H1 (cell line): ENCODE data around the gene NDNF. TPM values are rescaled to one million over a fixed set of nuclear protein-coding genes. Genes with fewer than 3 reads are reported as not detected.

Experiments
- CBX5 ChIP-seq: fragments of 300-800, 300-1000 bp; sonication (generic); IDR thresholded peaks from 2 replicates; pipeline ENCODE4 v1.7.1; 2016; ENCODE audit warnings: antibody characterized with exemption, low read length, low read depth
- CBX8 ChIP-seq: fragments of 300-800, 300-1000 bp; sonication (generic); IDR thresholded peaks from 2 replicates; pipeline ENCODE4 v1.7.1; 2016; ENCODE audit warnings: low read depth, low read length, borderline replicate concordance
- CHD1 ChIP-seq: IDR thresholded peaks from 2 replicates; pipeline ENCODE4 v1.6.1; 2012; ENCODE audit warnings: low read depth, low read length, improper control_type of control experiment
- CHD7 ChIP-seq: fragments of 300-600 bp; sonication (generic); IDR thresholded peaks from 2 replicates; pipeline ENCODE4 v1.7.1; 2012; ENCODE audit warnings: low read length, moderate library complexity, mild to moderate bottlenecking, inconsistent platforms; ENCODE audit not compliant: insufficient replicate concordance
- CREB1 ChIP-seq: IDR thresholded peaks from 2 replicates; pipeline ENCODE4 v1.6.1; 2012; ENCODE audit warnings: inconsistent platforms
- EGR1 ChIP-seq: IDR thresholded peaks from 2 replicates; pipeline ENCODE4 v1.6.1; 2011; ENCODE audit warnings: low read depth, low read length, borderline replicate concordance
- EZH2 ChIP-seq: fragments of 200-600 bp; sonication (generic); IDR thresholded peaks from 2 replicates; pipeline ENCODE4 v1.7.1; 2012; ENCODE audit warnings: low read depth, mild to moderate bottlenecking, moderate library complexity, low read length, inconsistent platforms; ENCODE audit not compliant: severe bottlenecking
- GTF2F1 ChIP-seq: IDR thresholded peaks from 2 replicates; pipeline ENCODE4 v1.6.1; 2012; ENCODE audit warnings: low read depth, low read length, improper control_type of control experiment, borderline replicate concordance
- KDM1A ChIP-seq: fragments of 200-600, 300-600 bp; sonication (generic); IDR thresholded peaks from 2 replicates; pipeline ENCODE4 v1.7.1; 2016; ENCODE audit warnings: mild to moderate bottlenecking, low read length, borderline replicate concordance
- KDM5A ChIP-seq: fragments of 200-600 bp; IDR thresholded peaks from 2 replicates; pipeline ENCODE4 v1.7.1; 2012; ENCODE audit warnings: mild to moderate bottlenecking, low read length, inconsistent platforms, mixed read lengths
- RBBP5 ChIP-seq: IDR thresholded peaks from 2 replicates; pipeline ENCODE4 v1.7.1; 2012; ENCODE audit warnings: low read depth, mild to moderate bottlenecking, inconsistent platforms, low read length, moderate library complexity, borderline replicate concordance
- TBP ChIP-seq: IDR thresholded peaks from 2 replicates; pipeline ENCODE4 v1.6.1; 2011; ENCODE audit warnings: low read depth, low read length, improper control_type of control experiment
- YY1 ChIP-seq: IDR thresholded peaks from 2 replicates; pipeline ENCODE4 v1.6.1; 2011; ENCODE audit warnings: low read depth, mild to moderate bottlenecking, low read length
- polyA plus RNA-seq, 7 experiments: library from polyadenylated mRNA; depleted of rRNA in 3 of 7; stranded (reverse) in 5 of 7; unstranded in 2 of 7; fragments of >200 nt in 5 of 7; fragments of 200-250 nt in 2 of 7; gene quantifications; 1 replicate in 5 of 7; 2 replicates in 1 of 7; 4 replicates in 1 of 7; pipeline versions ENCODE4 v1.2.1 to v1.2.3, GENCODE V29; 2011 to 2013; ENCODE audit warnings: missing spikeins in 2 of 7, mixed read lengths in 2 of 7
- total RNA-seq: library from RNA; stranded (reverse); fragmentation: NEBNext Ultra II Directional; extraction: Animal tissue kit (Norgen Biotek cat#: 25700); gene quantifications from 2 replicates; pipeline ENCODE4 v1.2.1, GENCODE V29; 2021

The NDNF gene
- total and polyA plus RNA-seq, 2 of the 8 experiments (the other 6 are each of a cell fraction or from before 2014, with no cell fraction given), result 0.70 to 1.6 TPM

GRCh38 chr4:121093261-121093660 is 20.9 kb upstream of the NDNF start (continued):
- TF ChIP-seq CHD7 (no peak), CREB1 (no peak), EGR1 (no peak), KDM5A (no peak), YY1 (no peak), KDM1A (no peak), TBP (no peak), CHD1 (no peak), RBBP5 (no peak), GTF2F1 (no peak), CBX5 (no peak), EZH2 (no peak), CBX8 (no peak)
